Activated CD4-positive, alpha-beta T cell treated with anti-CD3 and anti-CD28 coated beads for 48 hours (primary cell): ENCODE measurements around the gene BAZ2B.
A peak's percentile ranks its signal among the peaks of the same experiment; 100 is the strongest.
"Not testable (repeated sequence)": the region's sequence is repeated elsewhere in the genome, so short reads cannot be mapped to it uniquely, and the experiment has no call there.

Source experiments
- DNase-seq: peaks from one replicate; pipeline ENCODE4 v3.0.0-alpha.2; 2020

The BAZ2B gene

DNA sequence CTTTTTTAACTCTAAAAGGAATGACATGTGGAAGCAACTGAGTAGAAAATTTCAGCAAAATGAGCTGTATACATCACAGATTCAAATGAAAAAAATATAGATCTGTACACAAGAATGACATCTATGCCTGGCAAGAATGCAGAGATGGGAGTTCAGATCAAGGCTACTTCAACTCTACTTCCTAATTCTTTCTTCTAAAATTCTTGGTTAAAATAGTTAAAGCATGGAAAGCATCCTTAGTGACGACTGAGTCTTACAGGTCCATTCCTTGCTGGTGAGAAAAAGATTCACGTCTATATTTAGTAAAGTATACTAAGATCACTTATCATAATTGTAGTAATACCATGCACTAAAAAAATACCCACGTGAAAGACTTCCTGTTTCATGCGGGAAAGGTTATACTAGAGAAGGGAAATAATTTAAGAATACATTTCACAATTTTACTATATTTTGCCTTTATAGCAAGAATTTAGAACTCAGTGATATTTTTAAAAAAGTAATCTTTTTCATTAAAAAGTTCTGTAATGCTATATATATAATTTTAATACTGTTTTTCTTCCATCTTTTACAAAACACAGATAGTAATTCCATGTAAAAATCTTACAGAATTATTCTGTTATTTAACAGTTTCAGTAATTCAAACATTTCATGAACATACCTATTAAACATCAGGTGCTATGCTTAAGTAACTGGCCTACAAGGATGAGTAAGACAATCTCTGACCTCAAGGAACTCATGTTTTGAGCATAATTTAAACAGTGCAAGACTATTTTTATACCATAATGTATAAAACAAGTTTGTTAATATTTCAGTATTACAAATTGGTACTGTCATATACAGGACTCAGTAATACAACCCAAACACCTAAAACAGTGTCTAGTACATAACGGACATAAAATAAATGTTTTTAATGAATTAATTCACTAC lies 159.6 kb downstream of the BAZ2B start:
- DNase-seq = no peak

DNA sequence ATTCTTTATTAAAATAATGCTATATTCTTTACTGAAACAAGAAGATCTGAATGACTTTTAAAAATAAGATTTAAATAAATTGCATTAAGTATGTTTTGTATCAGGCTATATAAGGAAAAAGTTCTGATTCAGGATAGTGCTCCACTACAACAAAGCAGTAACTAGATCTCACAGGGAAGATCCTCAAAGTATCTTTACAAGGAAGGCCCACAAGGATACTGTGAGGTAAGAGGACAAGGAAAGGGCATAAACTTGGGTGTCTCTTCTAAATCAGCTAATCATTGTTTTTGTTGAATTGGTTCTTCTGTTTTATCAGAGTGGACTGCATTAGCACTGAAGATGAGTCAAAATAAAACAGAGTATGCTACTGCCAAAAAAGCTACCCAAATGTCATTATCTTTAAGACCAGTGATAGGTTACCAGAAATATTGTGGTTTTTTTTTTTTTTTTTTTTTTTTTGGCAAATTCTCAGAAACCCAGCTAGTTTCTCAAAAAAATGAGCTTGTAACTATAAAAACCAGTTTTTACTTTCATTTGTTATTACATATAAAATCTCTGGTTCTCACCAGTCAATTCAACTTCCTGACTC lies 160.9 kb downstream of the BAZ2B start:
- no peak for DNase-seq

GRCh38 chr2:159454185-159454584 lies 162.2 kb downstream of the BAZ2B start:
- no peak for DNase-seq

GRCh38 chr2:159450180-159450579 lies 166.2 kb downstream of the BAZ2B start:
- DNase-seq = no peak

DNA sequence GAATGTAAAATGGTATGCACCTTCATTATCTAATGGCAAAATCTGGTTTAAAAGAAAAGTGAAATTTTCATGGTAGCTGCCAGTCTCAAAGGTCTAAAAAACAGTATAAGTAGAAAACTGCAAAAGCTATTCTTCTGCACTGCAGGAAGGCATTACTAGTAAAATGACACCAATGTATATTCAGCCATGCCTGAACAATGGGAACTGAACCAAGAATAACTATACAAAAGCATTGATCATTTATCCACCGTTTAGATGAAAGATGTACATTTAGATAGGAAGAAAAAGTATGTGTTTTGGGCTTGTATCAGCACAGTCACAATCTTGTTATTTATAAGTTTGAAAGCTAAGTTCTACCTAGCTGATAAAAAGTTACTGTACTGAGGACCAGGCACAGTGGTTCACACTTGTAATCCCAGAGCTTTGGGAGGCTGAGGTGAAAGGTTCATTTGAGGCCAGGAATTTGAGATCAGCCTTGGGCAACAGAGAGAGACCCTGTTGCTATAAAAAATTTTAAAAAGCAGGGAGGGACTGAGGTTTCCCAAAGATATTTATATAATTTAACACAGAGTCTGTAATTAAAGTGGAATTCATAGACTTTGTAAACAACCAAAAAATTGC lies 166.7 kb downstream of the BAZ2B start:
- DNase-seq = no peak

DNA sequence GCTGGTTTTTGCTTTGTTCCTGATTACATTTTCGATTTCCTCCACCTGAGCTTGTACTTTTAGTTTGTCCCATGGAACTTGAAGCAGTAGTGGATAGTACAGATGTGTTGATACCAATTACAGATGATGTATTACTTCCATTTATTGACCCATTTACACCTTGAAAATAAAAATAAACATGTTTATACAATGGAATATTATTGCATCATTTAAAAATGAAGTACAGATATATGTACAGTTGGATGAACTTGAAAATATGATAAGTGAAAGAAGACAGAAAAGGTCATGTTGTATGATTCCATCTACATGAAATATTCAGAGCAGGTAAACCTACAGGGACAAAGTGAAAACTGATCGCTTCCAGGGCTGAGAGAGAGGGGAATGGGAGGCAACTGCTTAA lies 169.5 kb downstream of the BAZ2B start:
- DNase-seq = no peak

GRCh38 chr2:159446201-159446600 lies 170.1 kb downstream of the BAZ2B start:
- no peak for DNase-seq

DNA sequence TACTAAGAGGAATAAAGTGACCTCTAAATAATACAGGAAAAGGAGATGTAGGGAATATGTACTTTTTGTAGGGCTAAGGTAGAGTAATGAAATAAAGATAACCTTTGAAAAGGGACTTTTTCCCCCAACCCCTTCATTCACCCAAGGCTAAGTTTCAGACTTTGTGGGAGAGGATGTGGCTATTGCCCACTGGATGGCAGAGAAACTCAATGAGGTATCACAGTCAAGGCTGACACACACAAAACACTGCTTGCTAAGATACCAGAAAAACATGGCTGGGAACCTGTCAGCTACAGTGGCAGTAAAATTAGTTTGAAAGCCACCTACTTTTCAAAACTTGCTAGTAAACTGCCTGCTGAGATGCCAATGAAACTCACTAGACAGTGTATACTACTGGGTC lies 171.0 kb downstream of the BAZ2B start:
- DNase-seq = no peak

- no peak for DNase-seq
Measured at GRCh38 chr2:159444754-159445153, 171.6 kb downstream of the BAZ2B start.

DNA sequence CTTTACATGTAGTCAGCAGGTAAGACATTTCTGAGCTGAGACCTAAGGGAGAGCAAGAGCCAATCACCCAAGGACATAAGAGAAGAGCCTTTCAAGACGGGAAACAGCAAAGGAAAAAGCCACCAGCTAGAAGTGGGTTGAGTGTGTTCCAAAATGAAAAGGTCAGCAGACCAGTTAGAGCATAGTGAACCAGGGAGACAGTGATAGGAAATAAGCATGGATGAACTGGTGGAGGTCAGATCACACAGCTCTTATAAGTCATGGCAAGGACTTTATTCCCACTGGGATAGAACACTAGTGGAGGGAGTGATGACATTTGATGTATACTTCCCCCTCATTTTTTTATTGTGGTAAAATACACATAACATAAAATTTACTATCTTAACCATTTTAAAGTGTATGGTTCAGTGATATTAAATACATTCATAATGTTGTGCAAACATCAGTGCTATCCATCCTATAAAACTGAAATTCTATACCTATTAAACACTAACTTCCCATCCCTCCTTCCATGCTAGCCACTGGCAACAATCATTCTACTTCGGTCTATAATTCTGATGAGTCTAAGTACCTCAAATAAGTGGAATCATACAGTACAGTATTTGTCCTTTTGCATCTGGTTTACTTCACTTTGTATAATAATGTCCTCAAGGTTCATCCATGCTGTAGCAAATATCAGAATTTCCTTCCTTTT lies 174.0 kb downstream of the BAZ2B start:
- DNase-seq = no peak

DNA sequence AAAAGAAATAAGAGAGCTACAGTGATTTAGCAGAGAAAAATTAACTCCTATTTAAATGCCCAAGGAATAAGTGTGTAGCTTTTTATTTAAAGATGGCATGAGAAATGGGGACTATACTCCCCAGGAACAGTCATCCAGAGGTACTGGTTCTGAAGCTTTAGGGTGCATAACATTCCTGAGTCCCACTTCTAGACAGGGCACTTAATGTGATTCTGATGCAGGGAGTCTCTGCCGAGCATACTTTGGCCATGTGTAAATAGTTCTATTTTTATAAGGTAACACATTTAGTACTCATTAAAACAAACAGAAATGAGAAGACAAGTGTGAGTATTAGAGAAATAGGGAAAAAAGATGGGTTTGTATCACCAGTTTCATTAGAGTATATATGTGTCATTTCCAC lies 175.2 kb downstream of the BAZ2B start:
- DNase-seq = no peak

DNA sequence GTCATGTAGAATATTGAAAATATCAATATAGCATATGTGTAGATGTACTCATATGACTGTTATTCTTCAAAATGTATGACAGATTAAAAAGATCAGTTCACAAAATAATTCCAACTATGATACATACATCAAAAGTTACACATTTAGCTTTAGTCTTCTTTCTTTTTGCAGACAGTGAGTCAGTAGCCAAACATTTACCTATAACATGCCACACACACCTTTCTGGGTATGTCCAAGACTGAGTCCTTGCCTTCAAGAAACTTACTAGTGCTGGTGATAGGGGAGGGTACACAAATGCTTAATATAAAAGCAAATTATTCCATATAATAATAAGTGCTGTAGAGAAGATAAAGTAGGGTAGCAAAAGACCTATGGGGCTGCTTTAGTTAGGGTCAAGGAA lies 176.9 kb downstream of the BAZ2B start:
- DNase-seq = no peak

DNA sequence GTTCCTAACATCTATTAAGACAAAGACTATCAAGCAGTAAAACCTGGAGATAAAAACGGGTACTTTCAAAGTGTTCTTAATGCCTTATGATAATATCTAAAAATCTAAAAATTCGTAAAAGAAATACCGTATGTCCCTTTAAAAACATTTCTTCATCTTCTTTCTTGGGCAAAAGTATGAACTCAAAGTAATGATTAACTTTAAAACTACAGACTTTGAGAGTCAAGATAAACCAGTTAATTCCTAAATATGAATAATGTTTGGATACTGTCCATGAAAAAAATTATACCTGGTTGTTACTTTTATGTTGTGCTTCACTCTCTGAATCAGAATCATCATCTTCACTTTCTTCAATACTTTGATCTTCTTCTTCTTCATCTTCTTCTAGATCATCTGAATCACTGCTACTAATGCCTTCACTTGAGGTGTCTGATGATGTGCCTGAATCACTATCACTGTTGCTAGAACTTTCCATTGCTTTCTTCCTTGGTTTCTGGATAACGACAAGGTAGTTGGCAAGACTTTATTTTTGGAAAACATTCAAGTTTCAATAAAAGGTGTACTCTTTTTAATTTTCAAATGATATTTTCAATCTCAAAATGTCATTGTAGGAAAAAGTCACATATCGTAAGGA lies 177.5 kb downstream of the BAZ2B start:
- DNase-seq = no peak

- no peak for DNase-seq
Measured at GRCh38 chr2:159438284-159438683, 178.1 kb downstream of the BAZ2B start.

DNA sequence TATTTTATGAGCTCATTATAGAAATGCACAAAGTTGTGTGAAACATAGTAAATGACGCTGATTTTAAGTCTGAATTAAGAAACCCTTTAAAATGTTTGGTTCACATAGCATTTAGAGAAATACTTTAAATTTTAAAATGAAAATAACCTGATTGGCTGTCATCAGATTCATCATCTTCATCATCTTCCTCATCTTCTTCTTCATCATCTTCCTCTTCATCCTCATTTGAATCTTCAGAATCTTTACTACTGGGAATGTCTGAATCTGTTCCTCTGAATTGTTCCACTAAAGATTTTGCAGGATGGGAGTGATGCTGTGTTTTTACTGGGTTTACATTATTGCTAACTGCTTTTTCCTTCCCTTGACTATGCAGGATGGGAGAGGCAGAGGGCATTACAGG lies 183.7 kb downstream of the BAZ2B start:
- DNase-seq = no peak

GRCh38 chr2:159427048-159427447 lies 189.3 kb downstream of the BAZ2B start:
- no peak for DNase-seq

- DNase-seq = no peak
Measured at GRCh38 chr2:159419403-159419802, 196.9 kb downstream of the BAZ2B start.

- no peak for DNase-seq
Measured at GRCh38 chr2:159411460-159411859, 204.9 kb downstream of the BAZ2B start.

DNA sequence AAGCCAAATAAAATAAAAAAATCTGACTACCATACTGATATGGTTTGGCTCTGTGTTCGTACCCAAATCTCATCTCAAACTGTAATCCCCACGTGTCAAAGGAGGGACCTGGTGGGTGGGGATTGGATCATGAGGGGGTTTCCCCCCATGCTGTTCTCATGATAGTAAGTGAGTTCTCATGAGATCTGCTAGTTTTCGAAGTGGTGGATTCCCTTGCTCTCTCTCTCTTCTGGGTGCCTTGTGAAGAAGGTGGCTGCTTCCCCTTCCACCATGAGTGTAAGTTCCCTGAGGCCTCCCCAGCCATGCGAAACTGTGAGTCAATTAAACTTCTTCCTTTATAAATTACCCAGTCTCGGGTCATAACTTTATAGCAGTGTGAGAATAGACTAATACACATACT lies 206.1 kb downstream of the BAZ2B start:
- DNase-seq = peak; percentile 8

GRCh38 chr2:159409116-159409800 lies 207.1 kb downstream of the BAZ2B start:
- no peak for DNase-seq

DNA sequence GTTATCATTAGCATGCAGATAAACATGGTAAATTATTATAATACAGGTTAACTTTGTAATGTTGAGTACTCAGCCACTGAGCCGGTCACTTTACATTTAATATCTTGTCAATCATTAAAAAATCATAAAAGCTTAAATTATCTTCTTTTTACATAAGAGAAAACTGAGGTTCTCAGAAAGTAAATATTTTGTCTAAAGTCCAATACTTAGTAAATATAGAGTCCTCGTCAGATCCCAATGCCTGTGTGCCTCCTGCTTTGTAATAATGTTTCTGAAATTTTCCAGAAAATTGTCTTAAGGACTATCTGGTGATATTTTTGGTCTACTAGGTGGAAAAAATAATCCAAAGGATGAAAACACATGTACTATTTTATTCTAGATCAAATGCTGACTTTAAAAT lies 213.6 kb downstream of the BAZ2B start:
- DNase-seq = no peak

GRCh38 chr2:159402160-159402559 lies 214.2 kb downstream of the BAZ2B start:
- DNase-seq = not testable (repeated sequence)
